ENCODE results near the gene KRTAP6-1.

The KRTAP6-1 gene

DNA sequence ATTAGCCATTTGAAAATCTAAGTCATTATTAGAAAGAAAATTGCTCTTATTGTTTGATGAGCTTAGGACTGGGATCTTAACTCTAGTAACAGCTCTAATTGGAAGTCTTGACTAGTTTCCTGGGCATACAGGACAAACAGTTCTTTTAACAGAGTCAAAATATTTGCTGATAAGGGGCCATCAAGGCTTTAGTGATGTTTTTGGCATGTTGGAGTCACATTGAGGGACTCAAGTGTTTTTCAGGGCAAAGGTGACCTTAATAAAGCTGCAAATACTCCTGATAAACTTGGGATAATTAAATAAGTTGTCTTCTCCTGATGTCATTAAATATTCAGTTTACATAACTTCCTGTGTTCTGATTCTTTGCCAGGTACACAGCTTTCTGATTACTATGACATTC lies 46.1 kb downstream of the KRTAP6-1 start:
- no peak for DNase-seq

DNA sequence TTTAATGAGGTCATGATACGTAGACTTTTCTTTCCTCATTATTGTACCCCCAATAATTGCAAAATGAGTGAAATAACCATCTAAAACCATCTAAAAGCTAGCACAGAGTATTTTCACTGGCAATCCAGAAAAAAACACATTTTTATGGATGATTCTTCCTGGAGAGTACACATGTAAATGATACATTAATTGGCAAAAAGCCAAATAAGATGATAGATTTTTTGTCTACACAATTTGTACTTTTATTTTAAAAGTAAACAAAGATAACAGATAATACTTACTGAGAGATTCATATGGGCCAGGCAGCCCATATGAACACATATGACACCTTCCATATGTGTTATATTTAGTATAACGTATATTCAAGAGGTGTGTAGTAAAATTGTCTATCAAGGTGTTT lies 50.1 kb downstream of the KRTAP6-1 start:
- no peak for DNase-seq

Measured in NCI-H2171 treated with DMSO at 0.1 percent for 48 hours (cell line).